ENCODE measurements around the gene GRIK1.

The GRIK1 gene

DNA sequence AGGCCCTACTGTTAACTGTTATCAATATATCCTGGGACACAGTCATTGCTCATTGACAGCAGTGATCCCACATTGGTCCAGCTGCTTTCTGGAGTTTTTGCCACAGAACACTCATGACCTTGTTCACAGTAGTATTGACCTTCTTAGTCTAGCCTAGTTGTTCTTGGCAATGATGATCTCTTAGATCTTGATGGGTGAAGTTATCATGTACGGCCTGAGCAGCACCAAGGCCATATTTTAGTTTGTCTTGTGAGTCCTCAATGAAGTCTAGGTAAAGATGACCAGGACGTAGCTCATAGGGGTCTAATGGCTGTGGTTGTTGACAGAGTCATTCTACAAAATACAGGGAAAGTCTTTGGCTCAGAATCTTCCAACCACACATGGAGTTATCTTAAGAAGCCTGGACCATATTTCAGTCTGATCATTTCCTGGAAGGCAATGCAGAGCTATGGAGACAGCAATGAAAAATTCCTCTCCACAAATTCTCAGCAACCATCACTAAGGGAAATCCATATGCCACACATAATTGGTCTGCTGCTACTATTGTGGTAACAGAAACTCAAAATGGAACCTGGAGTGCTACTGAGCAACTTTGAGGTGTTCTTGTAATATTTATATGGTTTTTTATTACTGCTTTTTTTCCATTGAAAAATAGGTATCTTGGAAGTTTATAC is 279.6 kb downstream of the GRIK1 start:
- H3K9me3 ChIP-seq (ENCODE audit: control insufficient read depth, insufficient read depth, low read depth, low read length): no peaks in the 10 kb centered on the region
- H3K27ac ChIP-seq (ENCODE audit: extremely low read depth, low read depth, low read length): no peak overlapping the region
- POLR2A ChIA-PET: no interaction called here
- CTCF ChIA-PET: interaction anchor here (0.5 kb wide), 1 partner anchor 184 kb away, joined by 3 read pairs; no protein-coding TSS in a partner anchor
- TF ChIP-seq ZNF501 (tag by site-specific recombination; IDR thresholded peaks at IDR 0.05) (no peak), ZNF416 (tag by site-specific recombination; IDR thresholded peaks at IDR 0.05) (no peak), ZNF544 (tag by site-specific recombination; IDR thresholded peaks at IDR 0.05) (no peak), ZNF654 (tag by site-specific recombination; IDR thresholded peaks at IDR 0.05; ENCODE audit: low read depth) (no peak)
- TF ChIP-seq, protein P1, sequence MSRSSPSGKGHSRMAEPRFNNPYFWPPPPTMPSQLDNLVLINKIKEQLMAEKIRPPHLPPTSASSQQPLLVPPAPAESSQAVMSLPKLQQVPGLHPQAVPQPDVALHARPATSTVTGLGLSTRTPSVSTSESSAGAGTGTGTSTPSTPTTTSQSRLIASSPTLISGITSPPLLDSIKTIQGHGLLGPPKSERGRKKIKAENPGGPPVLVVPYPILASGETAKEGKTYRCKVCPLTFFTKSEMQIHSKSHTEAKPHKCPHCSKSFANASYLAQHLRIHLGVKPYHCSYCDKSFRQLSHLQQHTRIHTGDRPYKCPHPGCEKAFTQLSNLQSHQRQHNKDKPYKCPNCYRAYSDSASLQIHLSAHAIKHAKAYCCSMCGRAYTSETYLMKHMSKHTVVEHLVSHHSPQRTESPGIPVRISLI (tag by site-specific recombination; IDR thresholded peaks at IDR 0.05): no peak
- TF ChIP-seq, protein P2, sequence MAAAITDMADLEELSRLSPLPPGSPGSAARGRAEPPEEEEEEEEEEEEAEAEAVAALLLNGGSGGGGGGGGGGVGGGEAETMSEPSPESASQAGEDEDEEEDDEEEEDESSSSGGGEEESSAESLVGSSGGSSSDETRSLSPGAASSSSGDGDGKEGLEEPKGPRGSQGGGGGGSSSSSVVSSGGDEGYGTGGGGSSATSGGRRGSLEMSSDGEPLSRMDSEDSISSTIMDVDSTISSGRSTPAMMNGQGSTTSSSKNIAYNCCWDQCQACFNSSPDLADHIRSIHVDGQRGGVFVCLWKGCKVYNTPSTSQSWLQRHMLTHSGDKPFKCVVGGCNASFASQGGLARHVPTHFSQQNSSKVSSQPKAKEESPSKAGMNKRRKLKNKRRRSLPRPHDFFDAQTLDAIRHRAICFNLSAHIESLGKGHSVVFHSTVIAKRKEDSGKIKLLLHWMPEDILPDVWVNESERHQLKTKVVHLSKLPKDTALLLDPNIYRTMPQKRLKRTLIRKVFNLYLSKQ (tag by site-specific recombination; IDR thresholded peaks at IDR 0.05; ENCODE audit: borderline replicate concordance): no peak
- TF ChIP-seq, protein P3, sequence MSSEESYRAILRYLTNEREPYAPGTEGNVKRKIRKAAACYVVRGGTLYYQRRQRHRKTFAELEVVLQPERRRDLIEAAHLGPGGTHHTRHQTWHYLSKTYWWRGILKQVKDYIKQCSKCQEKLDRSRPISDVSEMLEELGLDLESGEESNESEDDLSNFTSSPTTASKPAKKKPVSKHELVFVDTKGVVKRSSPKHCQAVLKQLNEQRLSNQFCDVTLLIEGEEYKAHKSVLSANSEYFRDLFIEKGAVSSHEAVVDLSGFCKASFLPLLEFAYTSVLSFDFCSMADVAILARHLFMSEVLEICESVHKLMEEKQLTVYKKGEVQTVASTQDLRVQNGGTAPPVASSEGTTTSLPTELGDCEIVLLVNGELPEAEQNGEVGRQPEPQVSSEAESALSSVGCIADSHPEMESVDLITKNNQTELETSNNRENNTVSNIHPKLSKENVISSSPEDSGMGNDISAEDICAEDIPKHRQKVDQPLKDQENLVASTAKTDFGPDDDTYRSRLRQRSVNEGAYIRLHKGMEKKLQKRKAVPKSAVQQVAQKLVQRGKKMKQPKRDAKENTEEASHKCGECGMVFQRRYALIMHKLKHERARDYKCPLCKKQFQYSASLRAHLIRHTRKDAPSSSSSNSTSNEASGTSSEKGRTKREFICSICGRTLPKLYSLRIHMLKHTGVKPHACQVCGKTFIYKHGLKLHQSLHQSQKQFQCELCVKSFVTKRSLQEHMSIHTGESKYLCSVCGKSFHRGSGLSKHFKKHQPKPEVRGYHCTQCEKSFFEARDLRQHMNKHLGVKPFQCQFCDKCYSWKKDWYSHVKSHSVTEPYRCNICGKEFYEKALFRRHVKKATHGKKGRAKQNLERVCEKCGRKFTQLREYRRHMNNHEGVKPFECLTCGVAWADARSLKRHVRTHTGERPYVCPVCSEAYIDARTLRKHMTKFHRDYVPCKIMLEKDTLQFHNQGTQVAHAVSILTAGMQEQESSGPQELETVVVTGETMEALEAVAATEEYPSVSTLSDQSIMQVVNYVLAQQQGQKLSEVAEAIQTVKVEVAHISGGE (tag by site-specific recombination; conservative IDR thresholded peaks at IDR 0.05; ENCODE audit: low read depth): no peak
- H3K4me1 ChIP-seq (ENCODE audit: control insufficient read depth, insufficient read depth, low read length): no peaks in the 10 kb centered on the region
- H3K4me3 ChIP-seq (ENCODE audit: low read depth, low read length): no peak overlapping the region
- H3K36me3 ChIP-seq (ENCODE audit: control insufficient read depth in 2 of 2, insufficient read depth in 1 of 2, low read length in 2 of 2): no peaks in the 10 kb centered on the region

DNA sequence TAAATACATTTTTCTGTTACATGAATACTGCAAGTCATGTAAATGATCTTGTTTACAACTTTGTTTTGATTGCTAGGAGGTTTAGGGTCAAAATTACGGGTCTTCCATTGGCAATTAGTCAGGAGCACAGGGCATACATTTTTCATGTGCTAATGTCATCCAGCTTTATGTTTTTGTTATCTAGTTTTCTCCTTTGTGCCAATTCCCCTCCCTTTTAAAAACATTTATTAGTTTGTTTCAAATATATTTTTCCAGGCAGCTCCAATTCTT is 280.9 kb downstream of the GRIK1 start:
- ChIA-PET CTCF (interaction anchor here (0.6 kb wide), 2 partner anchors 9 to 30 kb away, joined by 3 read pairs; no protein-coding TSS in a partner anchor), POLR2A (no interaction called here)
- no peak for TF ChIP-seq ZNF350 (tag by site-specific recombination; IDR thresholded peaks at IDR 0.05)
- no peak for TF ChIP-seq ZNF624 (tag by site-specific recombination; IDR thresholded peaks at IDR 0.05)
- TF ChIP-seq HOXA7 (CRISPR knock-in tag; IDR thresholded peaks at IDR 0.05; ENCODE audit: borderline replicate concordance): no peak
- TF ChIP-seq ZNF391 (tag by site-specific recombination; IDR thresholded peaks at IDR 0.05; ENCODE audit: borderline replicate concordance, low read depth): no peak
- TF ChIP-seq, protein P4, sequence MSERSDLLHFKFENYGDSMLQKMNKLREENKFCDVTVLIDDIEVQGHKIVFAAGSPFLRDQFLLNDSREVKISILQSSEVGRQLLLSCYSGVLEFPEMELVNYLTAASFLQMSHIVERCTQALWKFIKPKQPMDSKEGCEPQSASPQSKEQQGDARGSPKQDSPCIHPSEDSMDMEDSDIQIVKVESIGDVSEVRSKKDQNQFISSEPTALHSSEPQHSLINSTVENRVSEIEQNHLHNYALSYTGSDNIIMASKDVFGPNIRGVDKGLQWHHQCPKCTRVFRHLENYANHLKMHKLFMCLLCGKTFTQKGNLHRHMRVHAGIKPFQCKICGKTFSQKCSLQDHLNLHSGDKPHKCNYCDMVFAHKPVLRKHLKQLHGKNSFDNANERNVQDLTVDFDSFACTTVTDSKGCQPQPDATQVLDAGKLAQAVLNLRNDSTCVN (tag by site-specific recombination; optimal IDR thresholded peaks at IDR 0.05): no peak
- TF ChIP-seq, protein P5, sequence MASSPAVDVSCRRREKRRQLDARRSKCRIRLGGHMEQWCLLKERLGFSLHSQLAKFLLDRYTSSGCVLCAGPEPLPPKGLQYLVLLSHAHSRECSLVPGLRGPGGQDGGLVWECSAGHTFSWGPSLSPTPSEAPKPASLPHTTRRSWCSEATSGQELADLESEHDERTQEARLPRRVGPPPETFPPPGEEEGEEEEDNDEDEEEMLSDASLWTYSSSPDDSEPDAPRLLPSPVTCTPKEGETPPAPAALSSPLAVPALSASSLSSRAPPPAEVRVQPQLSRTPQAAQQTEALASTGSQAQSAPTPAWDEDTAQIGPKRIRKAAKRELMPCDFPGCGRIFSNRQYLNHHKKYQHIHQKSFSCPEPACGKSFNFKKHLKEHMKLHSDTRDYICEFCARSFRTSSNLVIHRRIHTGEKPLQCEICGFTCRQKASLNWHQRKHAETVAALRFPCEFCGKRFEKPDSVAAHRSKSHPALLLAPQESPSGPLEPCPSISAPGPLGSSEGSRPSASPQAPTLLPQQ (tag by site-specific recombination; IDR thresholded peaks at IDR 0.05): no peak
- no peak for TF ChIP-seq ZNF561 (tag by site-specific recombination; IDR thresholded peaks at IDR 0.05; ENCODE audit: borderline replicate concordance)
- TF ChIP-seq FEZF1 (tag by site-specific recombination; IDR thresholded peaks at IDR 0.05): no peak
- TF ChIP-seq ZNF777 (tag by site-specific recombination; IDR thresholded peaks at IDR 0.05; ENCODE audit: borderline replicate concordance): no peak
- TF ChIP-seq ZNF146 (tag by site-specific recombination; IDR thresholded peaks at IDR 0.05): no peak
- TF ChIP-seq ZNF501 (tag by site-specific recombination; IDR thresholded peaks at IDR 0.05): no peak
- TF ChIP-seq ZNF221 (tag by site-specific recombination; IDR thresholded peaks at IDR 0.05; ENCODE audit: borderline replicate concordance): no peak
- TF ChIP-seq ZSCAN30 (tag by site-specific recombination; IDR thresholded peaks at IDR 0.05): no peak
- no peak for TF ChIP-seq ZNF549 (tag by site-specific recombination; IDR thresholded peaks at IDR 0.05)
- TF ChIP-seq, protein P6, sequence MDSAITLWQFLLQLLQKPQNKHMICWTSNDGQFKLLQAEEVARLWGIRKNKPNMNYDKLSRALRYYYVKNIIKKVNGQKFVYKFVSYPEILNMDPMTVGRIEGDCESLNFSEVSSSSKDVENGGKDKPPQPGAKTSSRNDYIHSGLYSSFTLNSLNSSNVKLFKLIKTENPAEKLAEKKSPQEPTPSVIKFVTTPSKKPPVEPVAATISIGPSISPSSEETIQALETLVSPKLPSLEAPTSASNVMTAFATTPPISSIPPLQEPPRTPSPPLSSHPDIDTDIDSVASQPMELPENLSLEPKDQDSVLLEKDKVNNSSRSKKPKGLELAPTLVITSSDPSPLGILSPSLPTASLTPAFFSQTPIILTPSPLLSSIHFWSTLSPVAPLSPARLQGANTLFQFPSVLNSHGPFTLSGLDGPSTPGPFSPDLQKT (IDR thresholded peaks at IDR 0.05; ENCODE audit: borderline replicate concordance, low read depth, low read length): no peak
- H3K36me3 ChIP-seq (ENCODE audit: control insufficient read depth in 2 of 2, insufficient read depth in 1 of 2, low read length in 2 of 2): no peaks in the 10 kb centered on the region
- no peak overlapping the region for H3K27ac ChIP-seq (ENCODE audit: extremely low read depth, low read depth, low read length)
- H3K9me3 ChIP-seq (ENCODE audit: control insufficient read depth, insufficient read depth, low read depth, low read length): no peaks in the 10 kb centered on the region
- H3K4me1 ChIP-seq (ENCODE audit: control insufficient read depth, insufficient read depth, low read length): no peaks in the 10 kb centered on the region
- no peak overlapping the region for H3K4me3 ChIP-seq (ENCODE audit: low read depth, low read length)
